IMR-90 (cell line): ENCODE data around the gene CDH1. TPM values are rescaled to one million over a fixed set of nuclear protein-coding genes. Genes with fewer than 3 reads are reported as not detected.

ENCODE experiments used
- ATAC-seq: fragments of 200-7000 bp; cut with Tn5 transposase; 2 replicates; pipeline ENCODE4 v1.9.1; 2020; ENCODE audit warnings: low read depth, mild to moderate bottlenecking, moderate library complexity
- BruUV-seq: library from RNA; stranded (reverse); fragments of 400-500 nt; replicated peaks from 2 replicates; lab custom pipeline; 2021; lab: Mats Ljungman, UMichigan
- CTCF ChIA-PET: fragments of 300-600 bp; formaldehyde crosslinking; extraction: SDS; loops from one replicate; lab custom pipeline; 2021; ENCODE audit warnings: antibody characterized with exemption; lab: Yijun Ruan, JAX
- POLR2A ChIA-PET: fragments of 300-600 bp; sonication (Branson Sonifier 250); formaldehyde crosslinking; loops from one replicate; lab custom pipeline; 2022; ENCODE audit warnings: antibody characterized with exemption; ENCODE audit not compliant: unreplicated experiment; lab: Charles Lee
- DNase-seq: peaks from one replicate; pipeline ENCODE4 v3.0.0; 2013
- H2AFZ ChIP-seq: replicated peaks from 2 replicates; pipeline ENCODE3; 2013; ENCODE audit warnings: low read length, mild to moderate bottlenecking; ENCODE audit not compliant: poor library complexity
- H2AK5ac ChIP-seq: 2 replicates; pipeline ENCODE4 v1.6.1; 2013; ENCODE audit warnings: low read depth, low read length, inconsistent platforms
- H2AK9ac ChIP-seq: replicated peaks from 2 replicates; pipeline ENCODE3; 2013; ENCODE audit warnings: mild to moderate bottlenecking, low read depth, low read length, moderate library complexity; ENCODE audit not compliant: poor library complexity
- H2BK120ac ChIP-seq: 2 replicates; pipeline ENCODE4 v1.6.1; 2013; ENCODE audit warnings: low read depth, low read length, inconsistent platforms
- H2BK15ac ChIP-seq: 3 replicates; pipeline ENCODE4 v1.6.1; 2013; ENCODE audit warnings: low read depth, low read length, inconsistent platforms
- H2BK20ac ChIP-seq: 2 replicates; pipeline ENCODE4 v1.6.1; 2013; ENCODE audit warnings: low read depth, mild to moderate bottlenecking, inconsistent platforms, low read length, moderate library complexity
- H2BK5ac ChIP-seq: 2 replicates; pipeline ENCODE4 v1.6.1; 2013; ENCODE audit warnings: mild to moderate bottlenecking, low read depth, low read length, inconsistent platforms; ENCODE audit not compliant: poor library complexity, severe bottlenecking
- H3K14ac ChIP-seq: replicated peaks from 2 replicates; pipeline ENCODE4 v1.6.1; 2013; ENCODE audit warnings: low read depth, low read length, inconsistent platforms
- H3K18ac ChIP-seq: 2 replicates; pipeline ENCODE4 v1.6.1; 2013; ENCODE audit warnings: low read depth, low read length, control low read depth
- H3K23ac ChIP-seq: 2 replicates; pipeline ENCODE4 v1.6.1; 2013; ENCODE audit warnings: low read depth, low read length, inconsistent platforms
- H3K27ac ChIP-seq: 2 replicates; pipeline ENCODE4 v1.5.1; 2013; ENCODE audit warnings: mild to moderate bottlenecking, control low read depth, low read length; ENCODE audit not compliant: insufficient read depth
- H3K27me3 ChIP-seq: 2 replicates; pipeline ENCODE4 v1.6.1; 2013; ENCODE audit warnings: low read length; ENCODE audit not compliant: control insufficient read depth, insufficient read depth
- H3K36me3 ChIP-seq: 2 replicates; pipeline ENCODE4 v1.6.1; 2013; ENCODE audit warnings: low read length, mixed read lengths; ENCODE audit not compliant: control insufficient read depth, insufficient read depth
- H3K4ac ChIP-seq: 2 replicates; pipeline ENCODE4 v1.6.1; 2013; ENCODE audit warnings: low read depth, low read length, inconsistent platforms
- H3K4me1 ChIP-seq: 2 replicates; pipeline ENCODE4 v1.6.1; 2013; ENCODE audit warnings: low read length, mixed read lengths; ENCODE audit not compliant: control insufficient read depth, insufficient read depth
- H3K4me2 ChIP-seq: 2 replicates; pipeline ENCODE4 v1.6.1; 2013; ENCODE audit warnings: low read depth, mild to moderate bottlenecking, control low read depth, low read length, moderate library complexity
- H3K4me3 ChIP-seq: 2 replicates; pipeline ENCODE4 v1.5.1; 2013; ENCODE audit warnings: low read depth, mild to moderate bottlenecking, control low read depth, low read length, moderate library complexity; ENCODE audit not compliant: insufficient read depth
- H3K56ac ChIP-seq: 2 replicates; pipeline ENCODE4 v1.6.1; 2013; ENCODE audit warnings: low read length, inconsistent platforms; ENCODE audit not compliant: insufficient read depth; ENCODE audit errors: extremely low read depth
- H3K79me1 ChIP-seq, 2 experiments: 2 replicates each; pipeline ENCODE4 v1.6.1; 2013; ENCODE audit warnings: low read length in 2 of 2, inconsistent platforms in 1 of 2, low read depth in 1 of 2
- H3K9ac ChIP-seq: 2 replicates; pipeline ENCODE4 v1.6.1; 2013; ENCODE audit warnings: low read depth, low read length, control low read depth
- H3K9me1 ChIP-seq: 2 replicates; pipeline ENCODE4 v1.6.1; 2013; ENCODE audit warnings: low read length, inconsistent platforms; ENCODE audit not compliant: insufficient read depth
- H3K9me3 ChIP-seq: 2 replicates; pipeline ENCODE4 v1.6.1; 2013; ENCODE audit warnings: low read length; ENCODE audit not compliant: control insufficient read depth, insufficient read depth
- H4K20me1 ChIP-seq: 2 replicates; pipeline ENCODE4 v1.6.1; 2013; ENCODE audit warnings: low read length, inconsistent platforms; ENCODE audit not compliant: insufficient read depth
- H4K5ac ChIP-seq: 2 replicates; pipeline ENCODE4 v1.6.1; 2013; ENCODE audit warnings: mild to moderate bottlenecking, low read depth, low read length, control low read depth
- H4K8ac ChIP-seq, 2 experiments: 2 replicates each; pipeline ENCODE4 v1.6.1; 2013; ENCODE audit warnings: low read depth in 2 of 2, low read length in 2 of 2, control low read depth in 1 of 2, inconsistent platforms in 1 of 2
- H4K91ac ChIP-seq: 2 replicates; pipeline ENCODE4 v1.6.1; 2013; ENCODE audit warnings: low read depth, low read length, inconsistent platforms; ENCODE audit not compliant: insufficient read depth
- BHLHE40 ChIP-seq: fragments of 150-350 bp; IDR thresholded peaks from 2 replicates; pipeline ENCODE4 v1.6.1; 2016; ENCODE audit warnings: mild to moderate bottlenecking, low read depth, low read length
- CEBPB ChIP-seq: IDR thresholded peaks from 2 replicates; pipeline ENCODE4 v1.6.1; 2012; ENCODE audit warnings: low read depth, low read length, improper control_type of control experiment
- CHD1 ChIP-seq: IDR thresholded peaks from 2 replicates; pipeline ENCODE4 v1.6.1; 2012; ENCODE audit warnings: low read depth, low read length, improper control_type of control experiment
- ELK1 ChIP-seq: fragments of 150-350 bp; IDR thresholded peaks from 2 replicates; pipeline ENCODE4 v1.6.1; 2016; ENCODE audit warnings: low read depth, mild to moderate bottlenecking, low read length, moderate library complexity, borderline replicate concordance
- FOS ChIP-seq: fragments of 150-350 bp; IDR thresholded peaks from 2 replicates; pipeline ENCODE4 v1.6.1; 2016; ENCODE audit warnings: low read depth, low read length
- MAFK ChIP-seq: IDR thresholded peaks from 2 replicates; pipeline ENCODE4 v1.6.1; 2012; ENCODE audit warnings: low read depth, low read length, improper control_type of control experiment
- MAZ ChIP-seq: IDR thresholded peaks from 2 replicates; pipeline ENCODE4 v1.6.1; 2012; ENCODE audit warnings: low read depth, mild to moderate bottlenecking, low read length, improper control_type of control experiment, moderate library complexity, borderline replicate concordance
- MXI1 ChIP-seq: IDR thresholded peaks from 2 replicates; pipeline ENCODE4 v1.6.1; 2012; ENCODE audit warnings: low read depth, mild to moderate bottlenecking, low read length, moderate library complexity, borderline replicate concordance
- NFE2L2 ChIP-seq: fragments of 150-350 bp; IDR thresholded peaks from 2 replicates; pipeline ENCODE4 v1.6.1; 2016; ENCODE audit warnings: low read depth, mild to moderate bottlenecking, low read length
- POLR2A ChIP-seq: IDR thresholded peaks from 2 replicates; pipeline ENCODE4 v1.6.1; 2012; ENCODE audit warnings: mild to moderate bottlenecking, low read depth, low read length
- RAD21 ChIP-seq: IDR thresholded peaks from 2 replicates; pipeline ENCODE4 v1.6.1; 2012; ENCODE audit warnings: low read length, improper control_type of control experiment
- RCOR1 ChIP-seq: IDR thresholded peaks from 2 replicates; pipeline ENCODE4 v1.6.1; 2012; ENCODE audit warnings: mild to moderate bottlenecking, low read length, improper control_type of control experiment; ENCODE audit not compliant: insufficient replicate concordance
- RFX5 ChIP-seq: IDR thresholded peaks from 2 replicates; pipeline ENCODE4 v1.8.0; 2012; ENCODE audit warnings: low read depth, mild to moderate bottlenecking, low read length, moderate library complexity
- SMC3 ChIP-seq: fragments of 150-350 bp; IDR thresholded peaks from 2 replicates; pipeline ENCODE4 v1.6.1; 2016; ENCODE audit warnings: low read depth, mild to moderate bottlenecking, antibody characterized with exemption, low read length, moderate library complexity
- WGBS, 2 experiments: methylation state at CpG; one replicate each; pipeline versions ENCODE4 v1.1.5 to v1.1.7; 2013; ENCODE audit warnings: missing lambda C conversion rate in 2 of 2; ENCODE audit not compliant: insufficient read length in 1 of 2; ENCODE audit errors: extremely low coverage in 2 of 2; 5-methylcytosine and 5-hydroxymethylcytosine counted together
- dilution Hi-C: fragments of 300-500 bp; cut with HindIII; formaldehyde crosslinking; loops from one replicate; pipeline ENCODE4 v1.14.3; 2018; ENCODE audit warnings: low sequenced_read_pairs; ENCODE audit not compliant: unreplicated experiment
- in situ Hi-C: fragments of 300-500 bp; cut with MboI; formaldehyde crosslinking; loops from 3 replicates; pipeline ENCODE4 v1.14.3; 2019; ENCODE audit warnings: low sequenced_read_pairs, inconsistent platforms, mixed read lengths
- intact Hi-C: fragments of 100-400 bp; cut with micrococcal nuclease; formaldehyde crosslinking; loops from 2 replicates; pipeline ENCODE4 v1.10.0; 2022
- polyA plus RNA-seq, 3 experiments: library from polyadenylated mRNA; depleted of rRNA; stranded (reverse); fragments of >200 nt; gene quantifications; 2 replicates each; pipeline ENCODE4 v1.2.3, GENCODE V29; 2012; ENCODE audit warnings: low replicate concordance in 1 of 3
- total RNA-seq: library from RNA; depleted of rRNA; stranded (reverse); fragments of >200 nt; gene quantifications from 2 replicates; pipeline ENCODE4 v1.2.3, GENCODE V29; 2012
- TF ChIP-seq, protein P1 (sequence below): fragments of 150-350 bp; IDR thresholded peaks from 2 replicates; pipeline ENCODE4 v1.6.1; 2017; ENCODE audit warnings: mild to moderate bottlenecking, antibody characterized with exemption, low read length, low read depth
- TF ChIP-seq, protein P2 (sequence below): conservative IDR thresholded peaks from 2 replicates; pipeline ENCODE4 v1.5.1; 2012; ENCODE audit warnings: mild to moderate bottlenecking, low read depth, low read length, improper control_type of control experiment

Gene CDH1
- total and polyA plus RNA-seq, 2 of the 4 experiments (the other 2 are of a cell fraction), result under 0.01 TPM; not detected in 1

- POLR2A ChIA-PET, result no interaction called here
- Histone ChIP-seq H3K9me3 (peaks cover 2% of the 10 kb centered on the region; the same call in 1 of the 2 replicates), H2AK5ac (no peak overlapping the region), H3K4me1 (no peaks in the 10 kb centered on the region), H3K4ac (no peak overlapping the region), H2AK9ac (no peak overlapping the region), H2BK120ac (no peak overlapping the region), H3K56ac (no peak overlapping the region), H4K91ac (no peak overlapping the region), H4K20me1 (no peaks in the 10 kb centered on the region), H3K23ac (no peak overlapping the region), H3K27ac (no peak overlapping the region), H3K36me3 (no peaks in the 10 kb centered on the region), H3K79me1 (no peaks in the 10 kb centered on the region), H3K4me3 (no peak overlapping the region), H3K27me3 (peaks cover 35% of the 10 kb centered on the region), H2BK20ac (no peak overlapping the region), H3K18ac (no peak overlapping the region), H3K9me1 (no peaks in the 10 kb centered on the region), H4K8ac (no peak overlapping the region), H2BK5ac (no peak overlapping the region), H4K5ac (no peak overlapping the region), H2BK15ac (no peak overlapping the region), H3K4me2 (no peak overlapping the region), H3K14ac (no peak overlapping the region), H2AFZ (no peak overlapping the region), H3K9ac (no peak overlapping the region)
- WGBS, 2 experiments, result 8% methylated on average over 2 of the region's 8 CpGs; no CpG with 5 or more reads in 1 of the 2 experiments
- no TSS peak for BruUV-seq
- in situ Hi-C loops, result no loop called here
- DNase-seq, result no peak
- TF ChIP-seq RCOR1 (no peak), FOS (no peak), ELK1 (no peak), CEBPB (no peak), MXI1 (no peak), RFX5 (no peak), SMC3 (no peak), NFE2L2 (no peak), CHD1 (no peak), POLR2A (no peak), MAFK (no peak), MAZ (no peak), RAD21 (no peak), BHLHE40 (no peak)
- TF ChIP-seq, protein P1, sequence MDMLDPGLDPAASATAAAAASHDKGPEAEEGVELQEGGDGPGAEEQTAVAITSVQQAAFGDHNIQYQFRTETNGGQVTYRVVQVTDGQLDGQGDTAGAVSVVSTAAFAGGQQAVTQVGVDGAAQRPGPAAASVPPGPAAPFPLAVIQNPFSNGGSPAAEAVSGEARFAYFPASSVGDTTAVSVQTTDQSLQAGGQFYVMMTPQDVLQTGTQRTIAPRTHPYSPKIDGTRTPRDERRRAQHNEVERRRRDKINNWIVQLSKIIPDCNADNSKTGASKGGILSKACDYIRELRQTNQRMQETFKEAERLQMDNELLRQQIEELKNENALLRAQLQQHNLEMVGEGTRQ, result no peak
- TF ChIP-seq, protein P2, sequence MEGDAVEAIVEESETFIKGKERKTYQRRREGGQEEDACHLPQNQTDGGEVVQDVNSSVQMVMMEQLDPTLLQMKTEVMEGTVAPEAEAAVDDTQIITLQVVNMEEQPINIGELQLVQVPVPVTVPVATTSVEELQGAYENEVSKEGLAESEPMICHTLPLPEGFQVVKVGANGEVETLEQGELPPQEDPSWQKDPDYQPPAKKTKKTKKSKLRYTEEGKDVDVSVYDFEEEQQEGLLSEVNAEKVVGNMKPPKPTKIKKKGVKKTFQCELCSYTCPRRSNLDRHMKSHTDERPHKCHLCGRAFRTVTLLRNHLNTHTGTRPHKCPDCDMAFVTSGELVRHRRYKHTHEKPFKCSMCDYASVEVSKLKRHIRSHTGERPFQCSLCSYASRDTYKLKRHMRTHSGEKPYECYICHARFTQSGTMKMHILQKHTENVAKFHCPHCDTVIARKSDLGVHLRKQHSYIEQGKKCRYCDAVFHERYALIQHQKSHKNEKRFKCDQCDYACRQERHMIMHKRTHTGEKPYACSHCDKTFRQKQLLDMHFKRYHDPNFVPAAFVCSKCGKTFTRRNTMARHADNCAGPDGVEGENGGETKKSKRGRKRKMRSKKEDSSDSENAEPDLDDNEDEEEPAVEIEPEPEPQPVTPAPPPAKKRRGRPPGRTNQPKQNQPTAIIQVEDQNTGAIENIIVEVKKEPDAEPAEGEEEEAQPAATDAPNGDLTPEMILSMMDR, result no peak
- CTCF ChIA-PET, result no interaction called here
- dilution Hi-C loops, result no loop called here
- no peak for ATAC-seq
- intact Hi-C loops, result no loop called here
Observed at GRCh38 chr16:68732042-68732680, 4.9 kb upstream of the CDH1 start.
